Measurements from ENCODE around the gene NANOS3.

NANOS3 gene

DNA sequence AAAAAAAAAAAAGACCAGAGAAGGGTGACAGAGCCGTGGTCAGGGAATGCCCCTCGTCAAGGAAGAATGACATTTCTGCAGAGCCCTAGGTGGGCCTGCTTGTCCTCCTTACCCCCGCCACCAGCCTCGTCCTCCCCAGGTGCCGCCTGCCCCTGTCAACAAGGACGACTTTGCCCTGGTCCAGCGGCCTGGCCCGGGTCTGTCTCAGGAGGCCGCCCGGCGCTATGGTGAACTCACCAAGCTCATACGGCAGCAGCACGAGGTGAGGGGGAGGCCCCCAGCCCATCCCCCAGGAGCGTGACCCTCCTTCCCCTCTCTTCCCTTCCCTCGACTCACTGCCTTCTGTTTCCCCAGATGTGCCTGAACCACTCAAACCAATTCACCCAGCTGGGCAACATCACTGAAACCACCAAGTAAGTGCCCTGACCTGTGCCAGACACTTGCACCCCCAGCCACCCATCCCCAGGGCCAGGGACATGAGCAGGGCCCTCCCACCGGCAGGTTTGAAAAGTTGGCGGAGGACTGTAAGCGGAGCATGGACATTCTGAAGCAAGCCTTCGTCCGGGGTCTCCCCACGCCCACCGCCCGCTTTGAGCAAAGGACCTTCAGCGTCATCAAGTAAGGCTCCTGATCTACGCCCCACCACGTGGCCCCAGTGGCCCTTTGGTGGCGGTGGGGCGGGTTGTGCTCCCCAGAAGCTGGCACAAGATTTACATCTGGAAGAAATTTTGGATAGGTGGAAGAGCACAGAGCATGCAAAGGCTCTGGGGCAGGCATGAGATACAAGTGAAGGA lies 46.5 kb downstream of the NANOS3 start:
- DNase-seq, result no peak

DNA sequence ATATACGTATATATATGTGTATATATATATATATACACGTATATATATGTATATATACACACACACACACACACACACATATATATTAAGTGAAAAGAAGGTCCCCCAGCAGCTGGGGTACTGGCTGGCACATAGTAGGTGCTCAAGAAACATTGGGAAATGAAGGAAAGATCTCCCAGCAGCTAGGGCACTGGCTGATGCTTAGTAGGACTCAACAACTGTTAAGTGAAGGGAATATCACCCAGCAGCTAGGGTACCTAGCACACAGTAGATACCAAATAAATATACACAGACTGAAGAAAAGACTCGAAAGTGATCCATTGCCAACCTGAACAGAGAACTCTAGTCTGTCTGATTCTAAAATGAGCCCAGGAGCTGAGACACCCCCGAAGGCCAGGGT lies 49.1 kb downstream of the NANOS3 start:
- no peak for DNase-seq

DNA sequence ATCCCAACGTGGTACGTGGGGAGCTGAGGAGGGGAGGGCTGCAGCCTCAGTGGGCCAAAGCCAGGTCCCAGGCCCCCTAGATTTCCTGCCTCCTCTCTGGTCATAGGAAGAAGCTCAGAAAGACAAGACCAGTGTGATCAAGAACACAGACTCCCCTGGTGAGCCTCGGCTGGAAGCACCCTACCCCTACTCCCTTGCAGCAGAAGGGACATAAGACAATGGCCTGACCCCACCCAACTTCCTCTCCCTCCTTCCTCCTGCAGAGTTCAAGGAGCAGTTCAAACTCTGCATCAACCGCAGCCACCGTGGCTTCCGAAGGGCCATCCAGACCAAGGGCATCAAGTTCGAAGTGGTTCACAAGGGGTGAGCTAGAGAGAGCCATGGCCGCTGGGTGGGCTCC lies 49.8 kb downstream of the NANOS3 start:
- DNase-seq, result no peak

DNA sequence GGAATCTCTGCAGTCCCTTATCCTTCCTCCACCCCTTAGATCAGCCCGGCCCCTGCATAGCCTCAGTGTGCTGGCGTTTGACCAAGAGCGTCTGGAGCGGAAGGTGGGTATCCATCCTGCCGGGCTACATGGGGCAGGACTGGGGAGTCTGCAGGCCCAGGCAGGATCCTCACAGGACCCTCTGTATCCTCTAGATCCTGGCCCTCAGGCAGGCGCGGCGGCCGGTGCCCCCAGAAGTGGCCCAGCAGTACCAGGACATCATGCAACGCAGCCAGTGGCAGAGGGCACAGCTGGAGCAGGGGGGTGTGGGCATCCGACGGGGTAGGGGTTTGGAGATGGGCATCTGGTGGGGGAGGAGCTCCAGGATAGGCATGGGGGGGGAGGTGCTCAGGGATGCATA lies 52.4 kb downstream of the NANOS3 start:
- no peak for DNase-seq

- DNase-seq, result no peak
Observed at GRCh38 chr19:13929956-13930355, 53.0 kb downstream of the NANOS3 start.
